B cell (primary cell): ENCODE results near the gene NCBP3. TPM values are rescaled to one million over a fixed set of nuclear protein-coding genes. Genes with fewer than 3 reads are reported as not detected.

ENCODE experiments used
- ATAC-seq: fragments of 200-7000 bp; cut with Tn5 transposase; one replicate; pipeline ENCODE4 v1.10.0; 2021; ENCODE audit warnings: low read depth, mild to moderate bottlenecking, moderate number of reproducible peaks, moderate library complexity
- CTCF ChIA-PET: fragments of 350-600 bp; sonication (Branson Sonifier 250); formaldehyde crosslinking; loops from one replicate; lab custom pipeline; 2021; ENCODE audit warnings: antibody characterized with exemption, inconsistent platforms; lab: Charles Lee
- POLR2A ChIA-PET: fragments of 350-600 bp; sonication (Branson Sonifier 250); formaldehyde crosslinking; loops from one replicate; lab custom pipeline; 2021; ENCODE audit warnings: antibody characterized with exemption; lab: Charles Lee
- DNase-seq: peaks from one replicate; pipeline ENCODE4 v3.0.0; 2013
- H2AFZ ChIP-seq: 2 replicates; pipeline ENCODE4 v1.6.1; 2012; ENCODE audit warnings: mild to moderate bottlenecking, low read depth, low read length; ENCODE audit not compliant: insufficient read depth, poor library complexity, severe bottlenecking
- H3K27ac ChIP-seq, 2 donors: 1 replicate in 1 of 2; 2 replicates in 1 of 2; pipeline ENCODE4 v1.5.1; 2012 to 2013; ENCODE audit warnings: low read length in 2 of 2, mild to moderate bottlenecking in 2 of 2, moderate library complexity in 1 of 2
- H3K27me3 ChIP-seq, 4 experiments: fragments of 200-600 bp in 1 of 4; sonication (generic) in 1 of 4; replicated peaks in 1 of 4; 1 replicate in 2 of 4; 2 replicates in 2 of 4; pipeline versions ENCODE4 v1.6.1 to v1.7.0; 2013 to 2016; ENCODE audit warnings: low read length in 3 of 4, mild to moderate bottlenecking in 2 of 4, mixed read lengths in 1 of 4, moderate library complexity in 1 of 4; ENCODE audit not compliant: insufficient read depth in 4 of 4, control insufficient read depth in 3 of 4; ENCODE audit errors: control extremely low read depth in 1 of 4
- H3K36me3 ChIP-seq, 2 experiments: replicated peaks in 1 of 2; 1 replicate in 1 of 2; 2 replicates in 1 of 2; pipeline versions ENCODE4 v1.6.1 to v1.7.1; 2013; ENCODE audit warnings: low read length in 1 of 2; ENCODE audit not compliant: insufficient read depth in 2 of 2, control insufficient read depth in 1 of 2; ENCODE audit errors: control extremely low read depth in 1 of 2, extremely low read depth in 1 of 2
- H3K4me1 ChIP-seq, 2 donors: fragments of 200-600 bp in 1 of 2; sonication (generic) in 1 of 2; 1 replicate in 1 of 2; 2 replicates in 1 of 2; pipeline versions ENCODE4 v1.5.1 to v1.6.1; 2013 to 2017; ENCODE audit warnings: low read length in 2 of 2; ENCODE audit not compliant: control insufficient read depth in 2 of 2, insufficient read depth in 2 of 2
- H3K4me2 ChIP-seq: replicated peaks from 2 replicates; pipeline ENCODE3; 2012; ENCODE audit warnings: mild to moderate bottlenecking, low read depth, low read length; ENCODE audit not compliant: poor library complexity, severe bottlenecking
- H3K4me3 ChIP-seq, 5 experiments: fragments of 200-600 bp in 1 of 5; sonication (generic) in 1 of 5; 1 replicate in 3 of 5; 2 replicates in 2 of 5; pipeline versions ENCODE4 v1.5.1 to v1.7.0; 2011 to 2016; ENCODE audit warnings: low read length in 4 of 5, mild to moderate bottlenecking in 4 of 5, low read depth in 2 of 5, control low read depth in 1 of 5, moderate library complexity in 1 of 5; ENCODE audit not compliant: insufficient read depth in 1 of 5; ENCODE audit errors: control extremely low read depth in 1 of 5, extremely low read depth in 1 of 5
- H3K79me2 ChIP-seq: fragments of 200-600 bp; sonication (generic); one replicate; pipeline ENCODE4 v1.6.0; 2016; ENCODE audit warnings: low read length; ENCODE audit not compliant: control insufficient read depth, insufficient read depth
- H3K9ac ChIP-seq: fragments of 200-600 bp; sonication (generic); 2 replicates; pipeline ENCODE4 v1.6.1; 2017; ENCODE audit warnings: mild to moderate bottlenecking, low read length, moderate library complexity
- H3K9me3 ChIP-seq, 3 donors: one replicate each; pipeline versions ENCODE4 v1.6.1 to v1.7.1; 2013; ENCODE audit warnings: low read length in 2 of 3; ENCODE audit not compliant: control insufficient read depth in 2 of 3, insufficient read depth in 1 of 3; ENCODE audit errors: control extremely low read depth in 1 of 3
- H4K20me1 ChIP-seq: 2 replicates; pipeline ENCODE4 v1.6.0; 2012; ENCODE audit warnings: mild to moderate bottlenecking, low read length; ENCODE audit not compliant: insufficient read depth, control insufficient read depth, poor library complexity, severe bottlenecking
- H3K27ac Mint-ChIP-seq: one replicate; pipeline ENCODE4 v1.8.0; 2021; ENCODE audit warnings: mixed read lengths
- H3K27me3 Mint-ChIP-seq: one replicate; pipeline ENCODE4 v1.8.0; 2021; ENCODE audit warnings: mixed read lengths
- H3K4me1 Mint-ChIP-seq: one replicate; pipeline ENCODE4 v1.8.0; 2021; ENCODE audit warnings: mixed read lengths
- H3K4me3 Mint-ChIP-seq: one replicate; pipeline ENCODE4 v1.8.0; 2021; ENCODE audit warnings: mixed read lengths
- H3K9me3 Mint-ChIP-seq: one replicate; pipeline ENCODE4 v1.8.0; 2022; ENCODE audit warnings: mixed read lengths; ENCODE audit not compliant: insufficient read depth
- EZH2 ChIP-seq: IDR thresholded peaks from 2 replicates; pipeline ENCODE4 v1.6.1; 2012; ENCODE audit warnings: borderline replicate concordance, low read depth, mild to moderate bottlenecking, moderate library complexity, low read length; ENCODE audit not compliant: insufficient read depth, poor library complexity, severe bottlenecking
- WGBS: methylation state at CpG from one replicate; pipeline ENCODE4 v1.1.5; 2013; ENCODE audit warnings: missing lambda C conversion rate; ENCODE audit not compliant: insufficient coverage; 5-methylcytosine and 5-hydroxymethylcytosine counted together
- intact Hi-C: fragments of 100-400 bp; cut with micrococcal nuclease; formaldehyde crosslinking; loops from one replicate; pipeline ENCODE4 v1.10.0; 2022
- polyA minus RNA-seq: library from RNA; depleted of rRNA, polyadenylated mRNA; stranded (reverse); fragments of >200 nt; gene quantifications from 2 replicates; pipeline ENCODE4 v1.2.3, GENCODE V29; 2012
- polyA plus RNA-seq: library from polyadenylated mRNA; depleted of rRNA; stranded (reverse); fragments of >200 nt; gene quantifications from 2 replicates; pipeline ENCODE4 v1.2.3, GENCODE V29; 2012
- total RNA-seq, 2 donors: library from RNA; stranded (reverse); fragments of 120-200 nt in 1 of 2; gene quantifications; 1 replicate in 1 of 2; 2 replicates in 1 of 2; pipeline versions ENCODE4 v1.2.3 to v1.2.4, GENCODE V29; 2013 to 2022
- TF ChIP-seq, protein P1 (sequence below): fragments of 200-600 bp; IDR thresholded peaks from one replicate; pipeline ENCODE4 v1.8.0; 2022; ENCODE audit warnings: antibody characterized with exemption, mild to moderate bottlenecking

The NCBP3 gene, protein sequence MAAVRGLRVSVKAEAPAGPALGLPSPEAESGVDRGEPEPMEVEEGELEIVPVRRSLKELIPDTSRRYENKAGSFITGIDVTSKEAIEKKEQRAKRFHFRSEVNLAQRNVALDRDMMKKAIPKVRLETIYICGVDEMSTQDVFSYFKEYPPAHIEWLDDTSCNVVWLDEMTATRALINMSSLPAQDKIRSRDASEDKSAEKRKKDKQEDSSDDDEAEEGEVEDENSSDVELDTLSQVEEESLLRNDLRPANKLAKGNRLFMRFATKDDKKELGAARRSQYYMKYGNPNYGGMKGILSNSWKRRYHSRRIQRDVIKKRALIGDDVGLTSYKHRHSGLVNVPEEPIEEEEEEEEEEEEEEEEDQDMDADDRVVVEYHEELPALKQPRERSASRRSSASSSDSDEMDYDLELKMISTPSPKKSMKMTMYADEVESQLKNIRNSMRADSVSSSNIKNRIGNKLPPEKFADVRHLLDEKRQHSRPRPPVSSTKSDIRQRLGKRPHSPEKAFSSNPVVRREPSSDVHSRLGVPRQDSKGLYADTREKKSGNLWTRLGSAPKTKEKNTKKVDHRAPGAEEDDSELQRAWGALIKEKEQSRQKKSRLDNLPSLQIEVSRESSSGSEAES
- total RNA-seq (70.7 and 71.7 TPM in 2 replicates), polyA plus RNA-seq (11.1 and 18.9 TPM in 2 replicates), polyA minus RNA-seq (5.7 and 11.1 TPM in 2 replicates)
- total RNA-seq (2013), result 28.9 TPM

DNA sequence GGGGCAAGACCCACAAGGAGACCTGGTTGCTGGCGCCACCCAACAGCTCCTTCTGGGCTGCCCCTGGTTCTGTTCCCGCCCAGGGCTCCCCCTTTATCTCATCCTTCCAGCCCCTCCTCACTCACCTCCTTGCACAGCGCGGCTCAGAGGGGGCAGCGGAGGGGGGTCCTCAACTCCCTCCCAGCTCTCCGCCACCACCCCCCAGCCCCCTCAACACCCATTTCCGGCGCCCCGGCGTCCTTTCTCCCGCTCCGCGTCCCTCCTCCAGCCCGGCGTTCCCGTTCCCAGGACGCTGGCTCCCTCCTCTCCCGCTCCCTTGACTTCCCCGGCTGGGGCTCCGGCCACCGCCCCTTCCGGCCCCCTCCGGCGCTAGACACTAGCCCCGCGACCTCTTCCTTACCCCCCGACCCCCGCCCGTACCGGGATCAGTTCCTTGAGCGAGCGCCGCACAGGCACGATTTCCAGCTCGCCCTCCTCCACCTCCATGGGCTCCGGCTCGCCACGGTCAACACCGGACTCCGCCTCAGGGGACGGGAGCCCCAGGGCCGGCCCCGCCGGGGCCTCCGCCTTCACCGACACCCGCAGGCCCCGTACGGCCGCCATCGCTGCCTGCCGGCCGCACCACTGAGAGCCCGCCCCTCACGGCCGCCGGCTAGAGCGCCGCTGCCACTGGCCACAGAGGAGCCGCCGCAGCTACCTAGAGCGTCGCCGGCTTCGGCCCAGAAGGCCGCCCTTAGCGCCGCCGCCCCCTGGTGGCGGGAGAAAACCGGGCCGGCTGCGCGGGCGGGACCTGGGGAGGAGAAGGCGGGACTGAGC, at the start of gene NCBP3:
TSS of gene NCBP3 (minus strand) at position 626 of the 816 bp plus-strand sequence. CDS start at position 603, 23 bp downstream.
- WGBS, result under 1% methylated on average over 76 of the region's 76 CpGs
- peak within 1 kb of the TSS; percentile 98 for H3K9ac ChIP-seq
- peak; percentile 97 for ATAC-seq
- peak; percentile 96 for DNase-seq
- peaks cover 0 to 18% of the 10 kb centered on the region in 2 experiments for H3K36me3 ChIP-seq
- POLR2A ChIA-PET, result interaction anchor here (0.6 to 1.7 kb wide), 9 partner anchors 17 to 1939 kb away, joined by 3 to 9 read pairs (median 3); partner anchors contain the start of gene P2RX5
- Mint-ChIP-seq H3K9me3 (no peaks in the 10 kb centered on the region), H3K4me1 (peaks cover 23% of the 10 kb centered on the region), H3K27me3 (no peaks in the 10 kb centered on the region), H3K27ac (peak within 1 kb of the TSS; percentile 86), H3K4me3 (peak within 1 kb of the TSS; percentile 92)
- H3K4me3 ChIP-seq, result peak within 1 kb of the TSS; percentile 54 to 96 (median 90)
- H3K79me2 ChIP-seq, result peaks cover 50% of the 10 kb centered on the region
- peak within 1 kb of the TSS; percentile 99 for H2AFZ ChIP-seq
- CTCF ChIA-PET, result interaction anchor here (0.5 to 7.8 kb wide), 38 partner anchors 9 to 281 kb away, joined by 3 to 101 read pairs (median 5); partner anchors contain the start of gene CAMKK1
- H3K27ac ChIP-seq, result peak within 1 kb of the TSS; percentile 72 to 94
- no peaks in the 10 kb centered on the region for H3K9me3 ChIP-seq
- H3K4me2 ChIP-seq, result peak within 1 kb of the TSS; percentile 80
- TF ChIP-seq EZH2, result no peak
- TF ChIP-seq, protein P1, sequence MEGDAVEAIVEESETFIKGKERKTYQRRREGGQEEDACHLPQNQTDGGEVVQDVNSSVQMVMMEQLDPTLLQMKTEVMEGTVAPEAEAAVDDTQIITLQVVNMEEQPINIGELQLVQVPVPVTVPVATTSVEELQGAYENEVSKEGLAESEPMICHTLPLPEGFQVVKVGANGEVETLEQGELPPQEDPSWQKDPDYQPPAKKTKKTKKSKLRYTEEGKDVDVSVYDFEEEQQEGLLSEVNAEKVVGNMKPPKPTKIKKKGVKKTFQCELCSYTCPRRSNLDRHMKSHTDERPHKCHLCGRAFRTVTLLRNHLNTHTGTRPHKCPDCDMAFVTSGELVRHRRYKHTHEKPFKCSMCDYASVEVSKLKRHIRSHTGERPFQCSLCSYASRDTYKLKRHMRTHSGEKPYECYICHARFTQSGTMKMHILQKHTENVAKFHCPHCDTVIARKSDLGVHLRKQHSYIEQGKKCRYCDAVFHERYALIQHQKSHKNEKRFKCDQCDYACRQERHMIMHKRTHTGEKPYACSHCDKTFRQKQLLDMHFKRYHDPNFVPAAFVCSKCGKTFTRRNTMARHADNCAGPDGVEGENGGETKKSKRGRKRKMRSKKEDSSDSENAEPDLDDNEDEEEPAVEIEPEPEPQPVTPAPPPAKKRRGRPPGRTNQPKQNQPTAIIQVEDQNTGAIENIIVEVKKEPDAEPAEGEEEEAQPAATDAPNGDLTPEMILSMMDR, result peak; percentile 90
- H3K4me1 ChIP-seq, result peaks cover 10 to 20% of the 10 kb centered on the region in 2 donors
- intact Hi-C loops, result loop anchor here (1.0 to 5.0 kb wide), 8 partner anchors 47 to 521 kb away; partner anchors contain the start of genes CAMKK1, CTNS, CYB5D2 and SHPK
- H4K20me1 ChIP-seq, result peaks cover 31% of the 10 kb centered on the region
- H3K27me3 ChIP-seq, result no peaks in the 10 kb centered on the region
